ENCODE measurements around the gene GPX3. TPM values are rescaled to one million over a fixed set of nuclear protein-coding genes. Genes with fewer than 3 reads are reported as not detected.

Gene GPX3
- total RNA-seq, 1 experiment from 2014 or later, result 36.4 TPM

DNA sequence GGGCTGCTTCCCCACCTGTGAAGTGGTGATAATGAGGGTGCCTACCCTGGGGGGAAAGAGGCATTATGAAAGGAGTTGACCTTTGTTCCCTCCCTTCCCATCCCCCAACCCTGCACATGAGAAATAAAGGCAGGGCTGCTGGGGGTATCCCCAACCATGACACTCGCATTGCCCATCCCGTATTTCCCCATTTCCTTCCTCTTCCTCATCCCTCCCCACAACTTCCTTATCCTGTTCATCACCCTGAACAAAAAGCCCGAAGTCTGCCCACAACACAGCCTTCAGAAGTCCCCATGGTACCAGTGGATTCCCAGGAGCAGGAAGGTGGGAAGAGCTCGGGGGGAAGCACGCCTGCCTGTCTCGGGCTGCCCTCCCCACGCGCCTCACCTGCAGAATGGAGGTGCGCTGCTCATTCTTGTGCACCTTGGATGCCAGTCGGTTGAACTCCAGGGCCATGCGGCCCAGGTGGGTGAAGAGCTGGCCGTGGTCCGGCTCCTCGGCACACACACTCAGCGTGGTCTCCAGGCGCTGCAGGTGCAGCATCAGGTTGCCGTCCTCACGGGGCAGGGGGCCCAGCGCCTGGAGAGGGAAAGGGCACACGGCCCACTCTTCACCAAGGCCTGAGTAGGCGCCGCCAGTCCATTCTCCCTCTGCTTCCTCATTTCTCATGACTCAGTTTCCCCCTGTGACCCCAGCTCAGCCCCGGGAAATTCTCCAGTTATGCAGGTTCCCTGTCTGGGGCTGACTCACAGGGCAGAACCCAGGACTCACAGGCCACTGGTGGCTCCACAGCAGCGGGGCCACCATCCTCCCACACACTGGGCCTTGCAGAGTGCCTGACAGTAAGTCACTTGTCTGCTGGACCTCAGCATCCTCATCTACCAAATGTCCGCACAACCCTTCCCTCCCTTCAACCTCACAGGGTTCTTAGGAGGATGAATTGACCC lies 36.3 kb downstream of the GPX3 start:
- no peak for DNase-seq (ENCODE audit: low spot score)

GRCh38 chr5:151058301-151058700 lies 37.9 kb downstream of the GPX3 start:
- DNase-seq (ENCODE audit: low spot score), result no peak

DNA sequence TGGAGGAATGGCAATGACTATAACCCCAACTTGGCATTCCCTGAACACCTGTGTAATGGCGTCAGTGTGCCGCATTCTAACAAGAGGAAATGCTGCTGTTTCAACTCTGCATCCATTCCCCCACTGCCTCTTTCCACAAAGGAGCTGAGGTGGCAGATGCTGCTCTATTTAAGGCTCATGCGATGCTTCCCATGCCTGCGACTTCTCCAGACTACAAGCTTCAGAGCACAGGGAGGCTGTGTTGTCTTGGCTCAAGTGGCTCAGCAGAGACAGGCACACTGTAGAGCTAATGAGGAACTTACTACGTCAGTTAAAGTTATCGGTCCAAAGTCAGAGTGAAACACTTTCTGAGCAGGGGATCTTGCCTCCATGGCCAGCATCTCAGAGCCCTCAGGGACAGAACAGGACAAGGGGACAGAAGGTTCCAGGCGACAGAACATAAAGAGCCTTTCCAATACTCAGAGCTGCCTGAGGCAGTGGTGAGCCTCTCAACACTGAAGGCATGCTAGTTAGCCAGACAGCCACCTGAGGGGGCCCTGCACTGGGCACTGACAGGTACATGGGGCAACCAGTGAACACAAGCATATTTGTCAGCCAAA lies 38.6 kb downstream of the GPX3 start:
- no peak for DNase-seq (ENCODE audit: low spot score)

DNA sequence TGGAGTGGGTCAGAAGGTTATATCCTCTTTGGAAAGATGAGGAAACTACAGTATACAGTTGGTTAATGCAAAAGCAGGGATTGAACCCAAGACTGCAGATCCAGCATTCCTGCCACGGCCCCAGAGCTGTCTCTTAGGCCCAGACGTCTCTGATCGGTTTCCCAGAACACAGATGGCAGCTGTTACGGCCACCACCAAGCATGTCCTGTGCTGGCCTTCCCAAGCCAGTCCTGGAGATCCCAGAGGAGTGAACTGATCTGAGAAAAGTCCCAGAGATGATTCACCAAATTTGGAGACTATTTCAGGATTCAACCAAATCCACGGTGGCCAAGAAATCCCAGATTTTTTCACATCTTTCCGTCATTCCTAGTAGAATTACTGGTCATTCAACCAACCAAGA lies 40.4 kb downstream of the GPX3 start:
- no peak for DNase-seq (ENCODE audit: low spot score)

DNA sequence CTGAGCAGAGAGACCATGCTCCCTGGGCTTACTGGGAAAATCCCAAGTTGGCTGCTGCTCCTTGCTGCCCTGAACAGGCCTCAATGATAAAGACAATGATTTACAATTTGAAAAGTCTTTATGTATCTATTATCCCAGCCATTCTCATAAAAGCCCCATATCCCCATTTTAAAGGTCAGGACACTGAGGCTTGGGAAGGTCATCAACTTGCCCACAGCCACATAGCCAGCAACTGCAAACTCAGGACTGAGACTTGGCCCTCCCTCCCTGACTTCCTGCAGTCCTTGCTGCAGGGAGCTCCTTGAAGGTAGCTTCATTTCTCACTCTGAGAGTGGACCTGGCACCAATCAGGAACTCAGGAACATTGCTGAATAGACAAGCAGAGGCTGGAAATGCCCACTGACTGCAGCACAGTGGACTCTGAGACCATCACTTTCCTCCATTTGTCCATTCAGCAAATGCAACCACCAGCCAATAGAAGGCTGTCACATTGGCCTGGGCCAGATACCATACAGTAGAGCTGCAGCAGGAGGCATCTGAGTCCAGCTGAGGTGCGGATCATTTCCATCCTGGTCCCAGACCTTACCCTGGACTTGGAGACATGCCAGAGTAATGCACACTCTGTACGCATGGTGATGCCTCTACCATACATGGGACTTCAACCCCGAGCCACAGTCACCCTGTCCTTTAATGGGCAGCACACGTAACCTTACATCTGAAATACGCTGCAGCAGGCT lies 42.2 kb downstream of the GPX3 start:
- DNase-seq (ENCODE audit: low spot score), result no peak

DNA sequence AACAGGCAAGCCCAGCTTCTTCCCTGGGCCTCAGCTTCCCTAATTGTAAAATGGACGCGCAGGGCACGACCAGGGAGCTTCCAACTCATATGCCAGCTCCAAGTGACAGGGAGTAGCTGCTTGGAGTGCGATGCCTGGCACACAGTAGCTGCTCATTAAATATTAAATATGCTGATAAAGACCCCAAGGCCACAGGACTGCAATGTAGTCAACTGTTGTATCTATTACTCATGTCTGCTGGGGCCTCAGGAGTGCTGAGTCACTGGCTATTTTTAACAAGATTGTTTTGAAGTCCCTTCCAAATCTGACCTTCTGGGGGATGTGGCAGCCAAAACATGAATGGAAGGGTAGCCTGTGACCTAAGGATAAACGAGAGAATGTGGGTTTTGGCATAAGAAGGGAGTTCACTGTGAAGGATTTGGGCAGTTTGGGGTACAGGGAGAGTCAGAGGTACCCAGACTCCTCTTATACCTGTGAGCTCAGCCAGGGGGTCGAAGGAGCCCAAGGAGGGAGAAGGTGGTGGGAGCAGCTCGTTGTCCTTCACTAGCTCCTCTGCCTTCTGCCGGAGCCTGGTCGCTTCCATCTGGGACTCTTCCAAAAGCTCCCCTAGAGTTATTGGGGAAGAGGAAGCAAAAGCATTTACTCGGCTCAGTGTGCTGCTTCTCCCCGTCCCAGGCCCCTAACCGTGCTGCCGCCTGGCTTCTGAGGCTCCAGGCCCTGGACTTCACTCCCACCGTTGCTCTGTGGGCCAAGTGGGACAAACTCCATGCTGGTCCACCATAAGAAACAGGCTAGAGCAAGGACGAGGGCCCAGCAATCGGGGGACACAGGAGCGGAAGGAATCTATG lies 43.0 kb downstream of the GPX3 start:
- DNase-seq (ENCODE audit: low spot score), result no peak

- DNase-seq (ENCODE audit: low spot score), result no peak
These were observed 44.6 kb downstream of the GPX3 start for GRCh38 chr5:151064916-151065499.

DNA sequence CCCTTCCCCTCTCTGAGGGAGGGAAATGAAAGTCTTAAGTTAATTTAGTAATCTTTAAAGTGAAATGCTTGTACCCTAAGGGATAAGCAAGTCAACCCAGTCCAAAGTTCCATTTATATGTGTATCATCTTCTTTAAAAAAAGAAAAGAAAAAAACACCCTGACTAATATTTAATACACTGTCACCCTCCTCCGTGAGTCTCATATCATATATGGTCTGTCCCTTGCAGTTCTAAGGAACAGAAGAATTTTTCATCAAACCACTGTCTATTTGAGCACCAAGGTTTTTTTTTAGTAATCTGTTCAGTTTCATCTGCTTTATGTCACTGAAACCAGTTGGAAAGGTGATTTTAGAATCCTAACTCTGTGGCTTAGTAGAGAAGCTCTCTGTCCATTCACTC lies 45.2 kb downstream of the GPX3 start:
- no peak for DNase-seq (ENCODE audit: low spot score)

DNA sequence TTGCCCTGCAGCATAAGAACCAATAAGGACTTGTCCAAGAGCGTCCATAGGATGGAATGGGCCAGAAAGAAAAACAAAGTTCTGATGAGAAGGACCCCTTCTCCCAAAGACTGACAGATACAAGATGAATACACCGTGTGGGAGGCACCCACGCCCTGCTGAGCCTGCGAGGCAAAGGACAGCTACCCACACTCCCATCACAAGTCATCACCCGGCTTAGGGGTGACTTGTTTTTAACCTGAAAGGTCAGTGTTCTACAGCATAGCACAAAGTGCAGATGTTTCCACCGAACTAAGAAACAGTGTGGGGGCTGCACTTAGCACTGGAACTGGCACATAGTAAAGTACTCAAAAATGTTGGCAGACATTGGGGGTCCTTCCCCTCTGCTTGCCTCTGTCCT lies 46.5 kb downstream of the GPX3 start:
- DNase-seq (ENCODE audit: low spot score), result no peak

DNA sequence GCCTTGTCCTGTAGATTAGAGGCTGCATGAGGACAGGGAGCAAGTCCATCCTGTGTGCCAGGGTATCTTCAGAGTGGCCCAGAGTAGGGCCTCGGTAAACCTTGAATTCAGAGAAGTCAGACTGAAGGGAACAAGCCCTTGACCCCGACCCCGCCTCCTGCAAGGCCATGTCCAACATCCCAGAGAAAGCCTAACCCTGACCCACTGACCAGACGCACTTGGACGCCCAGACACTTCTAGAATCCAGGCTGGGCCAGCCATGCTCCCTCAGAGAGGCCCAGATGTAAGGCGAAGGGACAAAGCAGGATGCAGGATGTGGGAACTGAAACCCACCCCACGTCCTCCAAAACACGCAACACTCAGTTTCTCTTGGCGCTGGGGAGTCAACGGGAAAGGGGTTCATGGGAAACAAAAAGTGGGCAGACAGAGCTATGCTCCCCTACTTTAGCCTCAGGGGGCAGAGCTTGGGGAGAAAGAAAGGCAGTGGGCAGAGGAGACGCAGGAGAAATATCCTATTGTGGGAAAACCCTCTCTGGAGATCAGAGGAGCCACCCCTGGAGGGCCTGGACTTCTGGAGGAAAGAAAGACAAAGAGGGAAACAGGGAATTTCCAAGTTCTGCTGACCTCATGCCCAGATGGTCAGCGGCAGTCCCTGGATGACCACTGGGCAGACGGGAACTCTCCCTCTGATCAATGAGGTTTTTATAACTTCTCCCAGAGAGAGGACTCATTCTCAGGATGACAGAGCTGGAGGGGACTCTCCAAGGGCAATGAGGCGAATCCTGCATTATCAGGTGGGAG lies 47.4 kb downstream of the GPX3 start:
- DNase-seq (ENCODE audit: low spot score), result no peak

GRCh38 chr5:151068433-151069197 lies 48.2 kb downstream of the GPX3 start:
- no peak for DNase-seq (ENCODE audit: low spot score)

DNA sequence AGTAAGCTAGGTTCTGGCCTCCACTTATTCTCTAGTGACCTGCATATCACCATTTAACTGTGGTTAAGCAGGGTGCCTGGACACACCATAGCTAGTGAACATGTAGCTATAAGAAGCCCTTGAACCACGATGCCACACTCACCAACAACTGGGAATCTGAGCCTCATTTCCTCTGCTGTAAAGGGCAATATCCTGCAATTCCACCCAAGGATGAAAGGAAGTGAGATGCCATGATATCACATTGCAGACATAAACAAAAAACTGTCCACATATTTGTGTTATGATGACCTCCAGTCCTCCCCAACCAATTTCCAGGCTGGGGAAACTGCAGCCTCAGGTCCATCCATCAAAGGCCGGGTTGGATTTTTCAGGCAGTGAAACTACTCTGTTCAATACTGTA lies 50.1 kb downstream of the GPX3 start:
- no peak for DNase-seq (ENCODE audit: low spot score)

DNA sequence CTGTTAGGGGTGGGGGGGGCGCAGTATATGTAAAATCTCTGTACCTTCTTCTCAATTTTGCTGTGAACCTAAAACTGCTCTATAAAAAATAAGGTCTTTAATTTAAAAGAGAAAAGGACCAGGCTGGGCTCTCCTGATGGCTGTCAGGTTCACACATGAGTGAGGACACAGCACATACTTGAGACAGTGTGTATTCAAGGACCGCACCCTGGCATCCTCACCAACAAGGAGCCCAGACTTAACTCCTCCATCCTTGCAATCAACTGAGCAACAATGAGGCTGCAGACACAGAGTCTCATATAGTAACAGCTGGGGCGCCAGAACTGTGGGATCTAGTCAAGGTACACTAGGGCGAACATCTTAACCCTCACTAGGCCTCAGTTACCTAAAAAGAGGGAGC lies 50.6 kb downstream of the GPX3 start:
- DNase-seq (ENCODE audit: low spot score), result no peak

GRCh38 chr5:151071848-151072629 lies 51.6 kb downstream of the GPX3 start:
- DNase-seq (ENCODE audit: low spot score), result no peak

DNA sequence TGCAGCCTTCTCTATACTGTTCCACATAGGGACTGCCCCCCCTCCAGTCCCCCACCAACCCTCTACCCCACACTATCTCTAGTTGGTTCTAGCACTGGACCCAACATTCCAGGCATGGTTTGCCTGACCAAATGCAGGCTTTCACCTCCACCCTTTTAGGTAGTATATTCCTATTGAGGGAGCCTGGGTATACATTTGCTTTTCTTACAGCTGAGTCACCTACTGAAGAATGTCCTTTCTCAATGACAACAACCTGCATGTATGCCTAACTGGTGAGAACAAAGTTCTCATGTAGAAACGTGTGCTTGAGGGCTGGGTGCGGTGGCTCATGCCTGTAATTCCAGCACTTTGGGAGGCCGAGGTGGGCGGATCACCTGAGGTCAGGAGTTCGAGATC lies 52.2 kb downstream of the GPX3 start:
- no peak for DNase-seq (ENCODE audit: low spot score)

DNA sequence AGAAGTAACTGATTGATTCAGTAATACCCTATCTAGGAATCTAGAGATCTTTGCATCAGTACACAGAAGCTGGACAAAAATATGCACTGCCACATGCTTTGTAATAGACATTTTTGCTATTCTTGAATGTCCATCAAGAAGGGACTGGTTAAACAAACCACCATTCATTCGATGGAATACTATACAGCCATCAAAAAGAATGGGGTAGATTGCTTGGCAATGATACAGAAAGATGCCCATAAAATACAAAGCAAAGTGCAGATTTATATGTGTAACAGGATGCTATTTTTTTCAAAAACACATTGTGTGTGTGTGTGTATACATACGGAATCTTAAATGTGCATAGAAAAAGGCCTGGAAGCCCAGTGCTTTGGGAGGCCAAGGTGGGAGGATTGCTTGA lies 52.9 kb downstream of the GPX3 start:
- no peak for DNase-seq (ENCODE audit: low spot score)

DNA sequence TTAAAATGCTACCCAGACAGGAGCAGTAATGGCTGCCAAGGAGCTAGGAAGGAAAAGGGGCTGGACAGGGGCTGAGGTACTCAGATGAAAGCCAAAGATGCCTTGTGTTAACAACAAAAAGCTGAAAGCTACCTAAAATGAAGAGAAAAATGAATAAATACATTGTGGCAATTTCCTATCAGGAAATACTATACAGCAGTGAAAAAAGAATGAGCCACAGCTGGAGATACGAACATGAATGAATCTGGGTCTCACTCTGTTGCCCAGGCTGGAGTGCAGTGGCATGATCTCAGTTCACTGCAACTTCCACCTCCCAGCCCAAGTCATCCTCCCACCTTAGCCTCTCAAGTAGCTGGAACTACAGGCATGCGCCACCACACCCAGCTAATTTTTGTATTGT lies 54.2 kb downstream of the GPX3 start:
- DNase-seq (ENCODE audit: low spot score), result no peak

- DNase-seq (ENCODE audit: low spot score), result peak; percentile 81
These were observed 55.4 kb downstream of the GPX3 start for GRCh38 chr5:151075698-151076331.
